SK-N-SH (cell line): ENCODE results near the gene RCHY1. TPM values are rescaled to one million over a fixed set of nuclear protein-coding genes. Genes with fewer than 3 reads are reported as not detected.

ENCODE experiments used
- CTCF ChIA-PET: fragments of 300-600, 350-600 bp; formaldehyde crosslinking; extraction: SDS; loops from one replicate; lab custom pipeline; 2021; lab: Yijun Ruan, JAX
- POLR2A ChIA-PET: fragments of 350-600 bp; sonication (Branson Sonifier 250); formaldehyde crosslinking; extraction: SDS; loops from one replicate; lab custom pipeline; 2020; ENCODE audit warnings: antibody characterized with exemption, inconsistent platforms; lab: Yijun Ruan, JAX
- DNase-seq: peaks from one replicate; pipeline ENCODE4 v3.0.0; 2012
- H2AFZ ChIP-seq: fragments of 200-600 bp; sonication (generic); 2 replicates; pipeline ENCODE4 v1.8.1; 2016; ENCODE audit warnings: antibody characterized with exemption, mild to moderate bottlenecking, low read depth
- H3F3A ChIP-seq: fragments of 200-600 bp; sonication (generic); replicated peaks from 2 replicates; pipeline ENCODE3; 2016; ENCODE audit warnings: antibody characterized with exemption, mild to moderate bottlenecking; ENCODE audit not compliant: insufficient read depth
- H3K27ac ChIP-seq, 2 experiments: fragments of 200-500 bp in 1 of 2; fragments of 200-600 bp in 1 of 2; sonication (Bioruptor generic) in 1 of 2; sonication (generic), shearing (Covaris generic) in 1 of 2; 2 replicates each; pipeline versions ENCODE4 v1.5.1 to v1.6.1; 2014 to 2016; ENCODE audit warnings: low read depth in 2 of 2, inconsistent platforms in 1 of 2, low read length in 1 of 2, mild to moderate bottlenecking in 1 of 2, mixed read lengths in 1 of 2
- H3K27me3 ChIP-seq: fragments of 200-600 bp; sonication (generic), shearing (Covaris generic); 2 replicates; pipeline ENCODE4 v1.6.1; 2016; ENCODE audit warnings: mixed run types; ENCODE audit not compliant: insufficient read depth
- H3K36me3 ChIP-seq, 2 experiments: fragments of 200-500 bp in 1 of 2; fragments of 200-600 bp in 1 of 2; sonication (Bioruptor generic) in 1 of 2; sonication (generic) in 1 of 2; replicated peaks in 1 of 2; 2 replicates each; pipeline versions ENCODE3 to v1.5.1; 2014 to 2016; ENCODE audit warnings: low read length in 1 of 2, mild to moderate bottlenecking in 1 of 2; ENCODE audit not compliant: insufficient read depth in 2 of 2, control insufficient read depth in 1 of 2
- H3K4me1 ChIP-seq, 2 experiments: fragments of 200-500 bp in 1 of 2; fragments of 200-600 bp in 1 of 2; sonication (Bioruptor generic) in 1 of 2; sonication (generic), shearing (Covaris generic) in 1 of 2; 2 replicates each; pipeline versions ENCODE4 v1.5.1 to v1.6.1; 2014 to 2016; ENCODE audit warnings: low read depth in 1 of 2, low read length in 1 of 2, mixed run types in 1 of 2; ENCODE audit not compliant: insufficient read depth in 2 of 2, control insufficient read depth in 1 of 2
- H3K4me2 ChIP-seq: fragments of 200-600 bp; sonication (generic), shearing (Covaris generic); 2 replicates; pipeline ENCODE4 v1.6.1; 2017; ENCODE audit warnings: mixed run types
- H3K4me3 ChIP-seq, 2 experiments: fragments of 200-500 bp in 1 of 2; fragments of 200-600 bp in 1 of 2; sonication (Bioruptor generic) in 1 of 2; sonication (generic), shearing (Covaris generic) in 1 of 2; 2 replicates each; pipeline versions ENCODE4 v1.5.1 to v1.8.1; 2014 to 2016; ENCODE audit warnings: low read depth in 2 of 2, inconsistent platforms in 1 of 2, low read length in 1 of 2, mild to moderate bottlenecking in 1 of 2, mixed read lengths in 1 of 2, moderate library complexity in 1 of 2
- H3K79me2 ChIP-seq: fragments of 200-600 bp; sonication (generic); 2 replicates; pipeline ENCODE4 v1.8.1; 2017; ENCODE audit warnings: mild to moderate bottlenecking; ENCODE audit not compliant: insufficient read depth
- H3K9ac ChIP-seq: fragments of 200-600 bp; sonication (generic); 2 replicates; pipeline ENCODE4 v1.6.1; 2017; ENCODE audit warnings: mixed run types
- H3K9me2 ChIP-seq: fragments of 200-600 bp; sonication (generic); 2 replicates; pipeline ENCODE4 v1.6.1; 2017; ENCODE audit warnings: mixed run types
- H3K9me3 ChIP-seq: fragments of 200-600 bp; sonication (generic); 2 replicates; pipeline ENCODE4 v1.6.1; 2017; ENCODE audit warnings: mixed run types, mild to moderate bottlenecking, moderate library complexity
- H4K20me1 ChIP-seq: fragments of 200-600 bp; sonication (generic); 2 replicates; pipeline ENCODE4 v1.6.1; 2017; ENCODE audit warnings: mild to moderate bottlenecking, mixed run types; ENCODE audit not compliant: insufficient read depth
- CTCF ChIP-seq: fragments of 200-600 bp; sonication (generic); IDR thresholded peaks from 2 replicates; pipeline ENCODE4 v1.6.1; 2017; ENCODE audit warnings: antibody characterized with exemption, mild to moderate bottlenecking, moderate library complexity
- FOSL2 ChIP-seq: IDR thresholded peaks from 2 replicates; pipeline ENCODE4 v1.4.0; 2012; ENCODE audit warnings: low read depth, mild to moderate bottlenecking, moderate library complexity, borderline replicate concordance
- GABPA ChIP-seq: IDR thresholded peaks from 2 replicates; pipeline ENCODE4 v1.4.0; 2012; ENCODE audit warnings: low read depth, mild to moderate bottlenecking
- JUND ChIP-seq: IDR thresholded peaks from 2 replicates; pipeline ENCODE4 v1.4.0; 2012
- MAX ChIP-seq: IDR thresholded peaks from 2 replicates; pipeline ENCODE4 v1.4.0; 2012; ENCODE audit warnings: low read depth
- NFIC ChIP-seq: IDR thresholded peaks from 2 replicates; pipeline ENCODE4 v1.4.0; 2012; ENCODE audit warnings: borderline replicate concordance
- NRF1 ChIP-seq: IDR thresholded peaks from 2 replicates; pipeline ENCODE4 v1.6.1; 2012; ENCODE audit warnings: low read depth, mild to moderate bottlenecking, low read length
- PBX3 ChIP-seq: IDR thresholded peaks from 2 replicates; pipeline ENCODE4; 2012
- RXRA ChIP-seq: IDR thresholded peaks from 2 replicates; pipeline ENCODE4 v1.4.0; 2012; ENCODE audit warnings: low read depth, mild to moderate bottlenecking, borderline replicate concordance
- TCF12 ChIP-seq: IDR thresholded peaks from 2 replicates; pipeline ENCODE4 v1.4.0; 2012
- WGBS: methylation state at CpG from one replicate; pipeline ENCODE4 v1.1.6; 2017; ENCODE audit warnings: low lambda C conversion rate; 5-methylcytosine and 5-hydroxymethylcytosine counted together
- polyA plus RNA-seq, 3 experiments: library from polyadenylated mRNA; depleted of rRNA; stranded (reverse); fragments of >200 nt; gene quantifications; 2 replicates each; pipeline ENCODE4 v1.2.3, GENCODE V29; 2012

The RCHY1 gene
- polyA plus RNA-seq, 1 of the 3 experiments (the other 2 are of a cell fraction): 17.4 TPM

GRCh38 chr4:75557696-75558095 is 43.5 kb upstream of the RCHY1 start:
- Histone ChIP-seq H3K27ac (no peak overlapping the region), H3K27me3 (peaks cover 4% of the 10 kb centered on the region; the same call in 1 of the 2 replicates), H3K9me2 (no peaks in the 10 kb centered on the region), H3K4me3 (no peak overlapping the region), H3K9me3 (no peaks in the 10 kb centered on the region), H3F3A (peaks cover 3% of the 10 kb centered on the region), H4K20me1 (no peaks in the 10 kb centered on the region), H3K79me2 (no peaks in the 10 kb centered on the region), H3K4me2 (no peak overlapping the region), H3K4me1 (no peaks in the 10 kb centered on the region; a peak in 1 of 4 replicates), H3K36me3 (no peaks in the 10 kb centered on the region), H3K9ac (no peak overlapping the region), H2AFZ (no peak overlapping the region)
- TF ChIP-seq CTCF (no peak), TCF12 (no peak)
- WGBS: 75% methylated on average over 8 of the region's 8 CpGs
- CTCF ChIA-PET: interaction anchor here (1.0 to 1.7 kb wide), 4 partner anchors 10 to 73 kb away, joined by 3 to 4 read pairs (median 4); no protein-coding TSS in a partner anchor
- DNase-seq: no peak
- POLR2A ChIA-PET: interaction anchor here (1.3 kb wide), 1 partner anchor 11 kb away, joined by 3 read pairs; no protein-coding TSS in a partner anchor

- POLR2A ChIA-PET: no interaction called here
- H3K9ac ChIP-seq: no peak within 1 kb of the TSS
Measured at GRCh38 chr4:75555294-75556164, 41.3 kb upstream of the RCHY1 start, which contains the start of gene ODAPH. Gene ODAPH (plus strand): TSS chr4:75556066. CDS start chr4:75556083, 17 bp downstream.

More at GRCh38 chr4:75555294-75556164, 41.3 kb upstream of the RCHY1 start, which contains the start of gene ODAPH:
- 56% methylated on average over 9 of the region's 9 CpGs for WGBS
- Histone ChIP-seq H2AFZ (peak within 1 kb of the TSS; percentile 58; the same call in 1 of the 2 replicates), H3K9me2 (no peaks in the 10 kb centered on the region), H3F3A (peaks cover 3% of the 10 kb centered on the region), H3K4me3 (peak within 1 kb of the TSS; percentile 5 to 6; a peak in 1 of 4 replicates), H3K79me2 (no peaks in the 10 kb centered on the region), H3K4me2 (peak within 1 kb of the TSS; percentile 44), H3K27ac (0 out of 4 replicates have a peak within 1 kb of the TSS, but pooled peaks of 1 of the 2 experiments have one; percentile 11), H3K36me3 (no peaks in the 10 kb centered on the region), H4K20me1 (no peaks in the 10 kb centered on the region), H3K27me3 (peaks cover 4% of the 10 kb centered on the region; the same call in 1 of the 2 replicates), H3K4me1 (no peaks in the 10 kb centered on the region; a peak in 1 of 4 replicates), H3K9me3 (no peaks in the 10 kb centered on the region)
- CTCF ChIA-PET: interaction anchor here (0.6 to 1.3 kb wide), 4 partner anchors 9 to 985 kb away, joined by 3 to 5 read pairs (median 3); no protein-coding TSS in a partner anchor
- DNase-seq: no peak
- TF ChIP-seq CTCF: peak; percentile 45
- TF ChIP-seq MAX: no peak
- peak; percentile 92 for TF ChIP-seq PBX3
- peak; percentile 33; the same call in 1 of the 2 replicates for TF ChIP-seq NFIC
- TF ChIP-seq FOSL2: peak; percentile 64; the same call in 1 of the 2 replicates
- TF ChIP-seq TCF12: peak; percentile 47
- no peak for TF ChIP-seq RXRA
- peak; percentile 47; the same call in 1 of the 2 replicates for TF ChIP-seq JUND
- no peak for TF ChIP-seq GABPA
- TF ChIP-seq NRF1: no peak
